Fibroblast of villous mesenchyme (primary cell): Measurements from ENCODE around the gene SPATA20. TPM values are rescaled to one million over a fixed set of nuclear protein-coding genes. Genes with fewer than 3 reads are reported as not detected.

ENCODE experiments used
- DNase-seq: peaks from one replicate; pipeline ENCODE4 v3.0.0-alpha.2; 2010; ENCODE audit warnings: low read depth
- H3K4me3 ChIP-seq: 2 replicates; pipeline ENCODE4 v1.5.1; 2011; ENCODE audit warnings: low read depth, mild to moderate bottlenecking, low read length
- CTCF ChIP-seq: IDR thresholded peaks from 2 replicates; pipeline ENCODE4 v1.5.1; 2012; ENCODE audit warnings: low read depth, mild to moderate bottlenecking, low read length; ENCODE audit not compliant: insufficient read depth
- total RNA-seq: library from RNA; depleted of rRNA; stranded (reverse); fragments of >200 nt; gene quantifications from 2 replicates; pipeline ENCODE4 v1.2.3, GENCODE V29; 2012

SPATA20 gene
- total RNA-seq, 1 donor: 102 TPM

GRCh38 chr17:50534979-50535326 lies 12.0 kb upstream of the SPATA20 start:
- DNase-seq: no peak
- H3K4me3 ChIP-seq: no peak overlapping the region
- TF ChIP-seq CTCF: no peak

DNA sequence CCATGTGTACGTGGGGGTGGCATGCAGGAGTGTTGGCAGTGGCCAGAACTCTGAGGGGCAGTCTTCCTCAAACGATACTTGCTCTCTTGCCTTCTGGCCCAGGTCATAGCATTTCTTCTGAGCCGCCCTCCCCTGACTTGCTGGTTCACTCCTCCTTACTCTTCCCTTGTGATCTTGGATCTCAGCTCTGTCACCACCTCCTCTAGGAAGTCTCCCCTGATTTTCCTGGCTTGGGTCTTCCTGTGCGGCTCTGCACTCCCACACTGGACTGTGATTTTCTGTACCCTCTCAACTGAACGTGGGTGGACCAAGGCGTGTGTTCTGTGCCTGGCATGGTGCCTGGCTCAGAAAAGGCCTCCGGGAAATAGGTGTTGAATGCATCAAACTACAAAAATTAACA lies 11.6 kb upstream of the SPATA20 start:
- TF ChIP-seq CTCF: no peak
- H3K4me3 ChIP-seq: no peak overlapping the region
- no peak for DNase-seq

DNA sequence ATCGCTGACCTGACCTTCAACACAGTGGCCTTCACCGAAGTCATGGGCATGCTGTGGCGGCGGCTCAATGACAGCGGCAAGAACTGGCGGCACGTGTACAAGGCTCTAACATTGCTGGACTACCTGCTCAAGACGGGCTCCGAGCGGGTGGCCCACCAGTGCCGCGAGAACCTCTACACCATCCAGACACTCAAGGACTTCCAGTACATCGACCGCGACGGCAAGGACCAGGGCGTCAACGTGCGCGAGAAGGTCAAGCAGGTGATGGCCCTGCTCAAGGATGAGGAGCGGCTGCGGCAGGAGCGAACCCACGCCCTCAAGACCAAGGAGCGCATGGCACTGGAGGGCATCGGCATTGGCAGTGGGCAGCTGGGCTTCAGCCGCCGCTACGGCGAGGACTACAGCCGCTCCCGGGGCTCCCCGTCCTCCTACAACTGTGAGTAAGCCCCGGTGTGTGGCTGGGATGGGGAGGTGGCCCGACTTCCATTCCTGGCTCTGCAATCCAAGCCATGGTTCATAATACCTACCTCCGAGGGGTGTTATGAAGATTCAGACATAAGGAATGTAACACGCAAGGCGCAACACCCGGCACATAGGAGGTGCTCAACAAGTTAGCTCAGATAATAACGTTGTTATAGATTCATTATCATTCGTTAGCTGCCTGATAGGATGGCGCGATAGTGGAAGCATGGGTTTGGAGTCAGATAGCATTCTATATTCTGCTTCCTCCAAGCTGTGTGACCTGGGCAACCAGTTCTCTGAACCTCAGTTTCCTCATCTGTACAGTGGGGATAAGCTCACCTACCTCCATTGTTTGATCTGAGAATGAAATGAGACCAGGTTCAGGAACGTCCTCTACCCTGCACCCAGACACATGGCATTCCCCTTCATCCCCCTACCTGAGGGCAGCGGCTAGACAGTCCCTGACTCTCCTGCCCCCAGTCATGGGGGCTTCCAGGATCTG lies 10.0 kb upstream of the SPATA20 start:
- TF ChIP-seq CTCF: no peak
- no peak overlapping the region for H3K4me3 ChIP-seq
- no peak for DNase-seq

GRCh38 chr17:50537721-50538548 lies 9.0 kb upstream of the SPATA20 start:
- TF ChIP-seq CTCF: no peak
- H3K4me3 ChIP-seq: no peak overlapping the region
- no peak for DNase-seq

- TF ChIP-seq CTCF: no peak
- H3K4me3 ChIP-seq: no peak overlapping the region
- DNase-seq: no peak
Measured at GRCh38 chr17:50538549-50539410, 8.2 kb upstream of the SPATA20 start.
